Mesodermal cell (in vitro differentiated cells): ENCODE results near the gene ZBTB24.

ENCODE experiments used
- H3K27ac ChIP-seq: 2 replicates; pipeline ENCODE4 v1.7.0; 2013; ENCODE audit warnings: mild to moderate bottlenecking, low read depth, low read length, moderate library complexity; ENCODE audit not compliant: severe bottlenecking
- H3K36me3 ChIP-seq: 2 replicates; pipeline ENCODE4 v1.7.1; 2013; ENCODE audit warnings: mild to moderate bottlenecking, low read length, moderate library complexity; ENCODE audit not compliant: control insufficient read depth, insufficient read depth
- H3K4me1 ChIP-seq: one replicate; pipeline ENCODE4 v1.7.1; 2013; ENCODE audit warnings: mild to moderate bottlenecking, low read length; ENCODE audit not compliant: insufficient read depth, control insufficient read depth, poor library complexity, severe bottlenecking
- H3K4me3 ChIP-seq: 2 replicates; pipeline ENCODE4 v1.7.0; 2013; ENCODE audit warnings: low read length, control low read depth, mild to moderate bottlenecking; ENCODE audit not compliant: insufficient read depth, poor library complexity, severe bottlenecking; ENCODE audit errors: extremely low read depth
- H3K9me3 ChIP-seq: 2 replicates; pipeline ENCODE4 v1.7.1; 2013; ENCODE audit warnings: mild to moderate bottlenecking, low read length, moderate library complexity; ENCODE audit not compliant: control insufficient read depth
- WGBS, 2 experiments: methylation state at CpG; one replicate each; pipeline ENCODE4 v1.1.5; 2013; ENCODE audit warnings: missing lambda C conversion rate in 2 of 2; ENCODE audit not compliant: insufficient coverage in 2 of 2; 5-methylcytosine and 5-hydroxymethylcytosine counted together

ZBTB24 gene

DNA sequence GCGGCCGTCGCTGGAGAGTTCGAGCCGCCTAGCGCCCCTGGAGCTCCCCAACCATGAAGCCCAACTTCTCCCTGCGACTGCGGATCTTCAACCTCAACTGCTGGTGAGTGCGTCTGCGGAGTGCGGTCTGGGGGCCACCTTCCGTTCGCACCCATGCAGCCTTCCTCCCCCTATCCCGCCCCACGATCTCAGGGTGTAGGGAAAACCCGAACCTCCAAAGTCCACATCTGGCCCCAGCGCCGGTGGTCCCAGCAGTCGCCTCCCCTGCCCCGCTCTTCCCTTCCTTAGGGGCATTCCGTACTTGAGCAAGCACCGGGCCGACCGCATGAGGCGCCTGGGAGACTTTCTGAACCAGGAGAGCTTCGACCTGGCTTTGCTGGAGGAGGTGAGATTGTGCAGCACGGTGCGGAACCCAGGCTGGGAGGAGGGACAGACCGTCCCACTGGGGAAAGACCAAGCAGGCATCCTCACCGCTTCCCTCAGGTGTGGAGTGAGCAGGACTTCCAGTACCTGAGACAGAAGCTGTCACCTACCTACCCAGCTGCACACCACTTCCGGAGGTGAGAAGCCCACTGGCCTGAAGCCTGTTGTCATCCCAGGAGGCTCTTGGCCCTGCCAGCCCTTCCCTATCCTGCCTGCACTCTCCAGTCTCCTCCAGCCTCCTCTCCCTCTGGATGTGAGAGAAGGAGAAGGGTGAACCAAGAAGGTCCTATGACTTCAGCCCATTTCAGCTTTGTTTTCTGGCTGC is 41.8 kb downstream of the ZBTB24 start:
- Histone ChIP-seq H3K9me3 (no peaks in the 10 kb centered on the region), H3K4me1 (peaks cover 2% of the 10 kb centered on the region), H3K27ac (peak overlapping the region; percentile 95), H3K36me3 (peaks cover 39% of the 10 kb centered on the region), H3K4me3 (peak overlapping the region; percentile 83)
- 1 to 2% methylated on average over 22 to 28 of the region's 31 CpGs for WGBS, 2 experiments

DNA sequence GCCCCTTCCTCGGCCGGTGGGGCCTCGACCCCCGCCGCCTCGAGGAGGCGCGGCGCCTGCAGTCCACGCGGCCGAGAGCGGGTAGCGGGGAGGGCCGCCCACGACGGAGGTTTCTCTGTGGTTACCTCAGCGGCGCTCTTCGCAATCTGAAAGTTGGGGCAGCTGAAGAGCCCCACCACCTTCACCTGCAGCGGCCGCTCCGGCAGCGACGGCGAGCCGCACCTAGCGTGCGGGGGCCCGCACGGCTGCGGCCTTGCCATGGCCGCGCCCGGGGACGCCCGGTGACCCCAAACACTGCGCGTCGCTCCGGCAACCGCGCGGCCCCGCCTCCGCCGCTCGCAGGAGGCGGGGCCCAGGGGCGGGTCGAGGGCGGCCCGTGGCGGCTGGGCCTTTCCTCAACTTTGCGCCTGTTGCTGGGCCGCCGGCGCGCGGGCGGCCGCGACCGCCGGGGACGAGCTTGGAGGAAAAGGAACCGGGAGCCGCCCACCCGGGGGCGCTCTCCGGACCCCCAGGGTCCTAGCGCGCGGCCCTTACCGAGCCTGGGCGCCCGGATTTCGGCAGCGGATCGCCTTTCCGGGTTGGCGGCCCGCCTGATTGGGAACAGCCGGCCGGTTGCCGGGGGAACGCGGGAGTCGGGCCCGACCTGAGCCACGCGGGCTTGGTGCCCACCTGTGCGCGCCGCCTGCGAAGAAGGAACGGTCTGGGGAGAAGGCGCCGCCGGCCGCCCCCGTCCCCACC is 42.5 kb downstream of the ZBTB24 start, which contains the start of the genes PPIL6 and SMPD2:
PPIL6 (minus strand) TSS at position 298 of the 738 bp plus-strand sequence; CDS start at position 260, 38 bp downstream.
SMPD2 (plus strand) TSS at position 394 of the 738 bp plus-strand sequence. CDS start 398 bp downstream, outside the sequence.
- 0% methylated on average over 76 to 85 of the region's 102 CpGs for WGBS, 2 experiments
- peaks cover 2% of the 10 kb centered on the region for H3K4me1 ChIP-seq
- H3K36me3 ChIP-seq = peaks cover 32% of the 10 kb centered on the region
- H3K9me3 ChIP-seq = no peaks in the 10 kb centered on the region
- H3K27ac ChIP-seq = peak within 1 kb of the TSS; percentile 95
- peak within 1 kb of the TSS; percentile 83 for H3K4me3 ChIP-seq

DNA sequence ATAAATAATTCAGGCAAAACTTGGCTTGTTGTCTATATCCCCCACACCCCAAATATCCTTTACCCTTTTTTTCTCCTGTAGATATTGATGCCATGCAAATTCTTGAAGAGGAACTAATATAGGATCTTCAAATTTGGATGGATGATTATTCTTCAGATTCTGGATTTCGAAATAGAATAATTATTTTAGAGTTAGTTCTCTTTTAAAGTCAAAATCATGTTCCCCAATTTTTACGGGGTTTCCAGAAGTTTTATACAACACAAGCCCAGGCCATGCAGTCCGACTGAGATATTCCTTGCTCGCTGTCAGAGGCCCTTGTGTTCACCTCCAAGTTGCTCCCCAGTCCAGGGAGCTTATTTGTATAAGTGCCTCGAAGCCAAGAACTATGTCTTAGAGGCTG is 47.0 kb downstream of the ZBTB24 start:
- no peaks in the 10 kb centered on the region for H3K4me1 ChIP-seq
- no peaks in the 10 kb centered on the region for H3K36me3 ChIP-seq
- H3K9me3 ChIP-seq = no peaks in the 10 kb centered on the region
- 83 to 96% methylated on average over 2 to 3 of the region's 5 CpGs for WGBS, 2 experiments
- H3K4me3 ChIP-seq = no peak overlapping the region
- no peak overlapping the region for H3K27ac ChIP-seq

GRCh38 chr6:109434456-109434855 is 48.6 kb downstream of the ZBTB24 start:
- 100% methylated on average over 1 to 2 of the region's 2 CpGs for WGBS, 2 experiments
- Histone ChIP-seq H3K4me1 (no peaks in the 10 kb centered on the region), H3K36me3 (no peaks in the 10 kb centered on the region), H3K9me3 (no peaks in the 10 kb centered on the region), H3K4me3 (no peak overlapping the region), H3K27ac (no peak overlapping the region)

DNA sequence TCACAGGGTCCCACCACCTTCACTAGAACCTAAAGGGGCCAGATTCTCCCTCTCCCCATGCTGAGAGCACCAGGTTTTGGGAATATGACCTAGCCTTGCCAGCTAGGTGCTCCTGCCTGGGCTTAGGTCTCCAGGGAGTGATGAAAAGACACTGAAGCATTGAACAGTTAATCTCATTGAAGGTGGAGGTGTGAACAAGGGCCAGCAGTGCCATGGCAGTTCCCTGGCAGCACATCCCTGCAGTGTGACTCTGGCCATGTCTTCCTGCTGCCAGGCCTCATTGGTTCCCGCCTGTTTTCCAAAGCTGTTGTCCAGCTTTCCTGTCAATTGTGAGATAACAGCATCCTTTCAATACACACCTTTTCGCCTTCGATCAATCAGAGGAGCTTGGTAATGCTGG is 53.5 kb downstream of the ZBTB24 start:
- 89 to 100% methylated on average over 3 of the region's 3 CpGs for WGBS, 2 experiments
- no peaks in the 10 kb centered on the region for H3K36me3 ChIP-seq
- no peak overlapping the region for H3K4me3 ChIP-seq
- no peak overlapping the region for H3K27ac ChIP-seq
- no peaks in the 10 kb centered on the region for H3K9me3 ChIP-seq
- no peaks in the 10 kb centered on the region for H3K4me1 ChIP-seq

- Histone ChIP-seq H3K9me3 (no peaks in the 10 kb centered on the region), H3K4me3 (no peak overlapping the region), H3K4me1 (no peaks in the 10 kb centered on the region), H3K27ac (no peak overlapping the region), H3K36me3 (no peaks in the 10 kb centered on the region)
- 86 to 90% methylated on average over 5 to 6 of the region's 7 CpGs for WGBS, 2 experiments
These were observed 54.0 kb downstream of the ZBTB24 start for GRCh38 chr6:109428889-109429477.

DNA sequence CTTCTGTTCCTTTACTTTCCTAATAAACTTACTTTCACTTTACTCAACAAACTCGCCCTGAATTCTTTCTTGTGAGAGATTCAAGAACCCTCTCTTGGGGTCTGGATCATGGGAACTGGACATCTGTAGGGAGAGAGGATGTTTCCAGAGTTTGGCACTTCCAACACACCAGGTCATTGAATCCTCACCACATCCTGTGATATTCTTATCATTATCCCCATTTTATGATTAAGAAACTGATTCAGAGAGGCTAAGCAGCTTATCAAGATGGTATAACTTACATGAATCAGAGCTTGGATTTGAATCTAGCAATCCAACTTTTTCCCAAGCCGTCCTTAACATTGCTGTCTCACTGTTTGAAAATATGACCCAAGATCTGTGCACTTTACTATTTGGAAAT is 58.1 kb downstream of the ZBTB24 start:
- Histone ChIP-seq H3K36me3 (no peaks in the 10 kb centered on the region), H3K4me1 (no peaks in the 10 kb centered on the region), H3K9me3 (no peaks in the 10 kb centered on the region), H3K4me3 (no peak overlapping the region), H3K27ac (no peak overlapping the region)
- WGBS, 2 experiments = no CpG with 5 or more reads among the region's 2 CpGs

- Histone ChIP-seq H3K4me1 (no peaks in the 10 kb centered on the region), H3K4me3 (no peak overlapping the region), H3K36me3 (no peaks in the 10 kb centered on the region), H3K9me3 (no peaks in the 10 kb centered on the region), H3K27ac (no peak overlapping the region)
- no CpG with 5 or more reads among the region's 1 CpG for WGBS, 2 experiments
These were observed 61.8 kb downstream of the ZBTB24 start for GRCh38 chr6:109421184-109421583.

DNA sequence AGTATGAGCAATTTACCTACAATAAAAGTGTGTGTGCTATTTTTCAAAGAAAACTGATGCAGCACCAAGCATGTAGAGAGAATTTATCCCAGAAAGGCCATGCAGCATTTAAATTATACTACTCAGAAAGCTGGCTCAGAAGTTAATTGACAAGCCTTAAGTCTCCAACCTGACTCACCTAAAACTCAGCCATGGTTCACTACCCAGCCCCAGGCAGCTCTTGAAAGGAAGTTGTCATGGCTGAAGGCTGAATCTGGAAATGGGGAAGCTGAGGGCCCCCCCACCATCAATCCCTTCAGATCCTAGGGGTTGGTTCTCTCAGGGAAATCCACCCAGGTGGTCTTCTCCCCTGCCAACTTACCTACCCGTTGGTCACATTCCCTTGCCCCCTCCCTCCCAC is 62.3 kb downstream of the ZBTB24 start:
- Histone ChIP-seq H3K27ac (no peak overlapping the region), H3K9me3 (no peaks in the 10 kb centered on the region), H3K36me3 (no peaks in the 10 kb centered on the region), H3K4me3 (no peak overlapping the region), H3K4me1 (no peaks in the 10 kb centered on the region)
- WGBS, 2 experiments = 33 to 100% methylated on average over 1 of the region's 1 CpG

DNA sequence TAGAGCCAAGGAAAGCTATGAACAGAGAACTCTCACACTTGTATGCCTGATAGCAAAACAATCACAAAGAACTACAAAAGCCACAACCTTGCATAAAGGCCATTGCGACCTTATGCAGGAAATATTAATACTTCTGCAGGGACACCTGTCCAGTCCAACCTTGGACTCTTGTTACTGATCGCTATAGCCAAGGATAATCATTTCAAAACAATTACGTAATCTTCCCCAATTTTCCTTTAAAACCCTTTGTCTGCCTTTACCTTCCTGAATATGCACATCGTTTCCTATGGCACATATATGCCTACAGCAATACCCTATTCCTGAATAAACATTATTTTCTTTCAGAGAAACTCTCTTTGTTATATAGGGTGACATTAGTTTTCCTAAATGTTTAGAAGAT is 65.4 kb downstream of the ZBTB24 start:
- H3K9me3 ChIP-seq = no peaks in the 10 kb centered on the region
- H3K4me1 ChIP-seq = no peaks in the 10 kb centered on the region
- WGBS, 2 experiments = 91 to 94% methylated on average over 3 of the region's 4 CpGs
- no peak overlapping the region for H3K27ac ChIP-seq
- no peaks in the 10 kb centered on the region for H3K36me3 ChIP-seq
- no peak overlapping the region for H3K4me3 ChIP-seq
